ENCODE measurements around the gene GOSR1.
"Not testable (repeated sequence)": the region's sequence is repeated elsewhere in the genome, so short reads cannot be mapped to it uniquely, and the experiment has no call there.

Gene GOSR1

GRCh38 chr17:30573603-30574175 is 96.5 kb downstream of the GOSR1 start:
- Histone ChIP-seq H3K4me1 (ENCODE audit: low read length) (no peaks in the 10 kb centered on the region), H3K79me2 (ENCODE audit: low read length) (no peaks in the 10 kb centered on the region), H3F3A (ENCODE audit: insufficient read depth, low read length) (no peaks in the 10 kb centered on the region), H3K9me2 (replicated peaks; ENCODE audit: insufficient read depth, low read length) (no peaks in the 10 kb centered on the region), H4K20me1 (ENCODE audit: insufficient read depth, low read length) (no peaks in the 10 kb centered on the region), H3K27ac (ENCODE audit: low read length) (no peak overlapping the region), H3K36me3 (replicated peaks; ENCODE audit: insufficient read depth, low read length) (no peaks in the 10 kb centered on the region), H3K9me3 (replicated peaks; ENCODE audit: insufficient read depth, low read length) (no peaks in the 10 kb centered on the region), H2AFZ (ENCODE audit: low read length) (no peak overlapping the region), H3K9ac (ENCODE audit: low read length) (no peak overlapping the region), H3K27me3 (replicated peaks; ENCODE audit: insufficient read depth, low read length) (no peaks in the 10 kb centered on the region), H3K4me3 (ENCODE audit: low read length) (no peak overlapping the region), H3K4me2 (ENCODE audit: low read depth, low read length) (no peak overlapping the region)
- no peak for TF ChIP-seq EZH2 (optimal IDR thresholded peaks at IDR 0.05; ENCODE audit: low read depth, low read length)
- TF ChIP-seq EZH2phosphoT487 (IDR thresholded peaks at IDR 0.05; ENCODE audit: low read length): no peak
- TF ChIP-seq, protein P1, sequence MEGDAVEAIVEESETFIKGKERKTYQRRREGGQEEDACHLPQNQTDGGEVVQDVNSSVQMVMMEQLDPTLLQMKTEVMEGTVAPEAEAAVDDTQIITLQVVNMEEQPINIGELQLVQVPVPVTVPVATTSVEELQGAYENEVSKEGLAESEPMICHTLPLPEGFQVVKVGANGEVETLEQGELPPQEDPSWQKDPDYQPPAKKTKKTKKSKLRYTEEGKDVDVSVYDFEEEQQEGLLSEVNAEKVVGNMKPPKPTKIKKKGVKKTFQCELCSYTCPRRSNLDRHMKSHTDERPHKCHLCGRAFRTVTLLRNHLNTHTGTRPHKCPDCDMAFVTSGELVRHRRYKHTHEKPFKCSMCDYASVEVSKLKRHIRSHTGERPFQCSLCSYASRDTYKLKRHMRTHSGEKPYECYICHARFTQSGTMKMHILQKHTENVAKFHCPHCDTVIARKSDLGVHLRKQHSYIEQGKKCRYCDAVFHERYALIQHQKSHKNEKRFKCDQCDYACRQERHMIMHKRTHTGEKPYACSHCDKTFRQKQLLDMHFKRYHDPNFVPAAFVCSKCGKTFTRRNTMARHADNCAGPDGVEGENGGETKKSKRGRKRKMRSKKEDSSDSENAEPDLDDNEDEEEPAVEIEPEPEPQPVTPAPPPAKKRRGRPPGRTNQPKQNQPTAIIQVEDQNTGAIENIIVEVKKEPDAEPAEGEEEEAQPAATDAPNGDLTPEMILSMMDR (IDR thresholded peaks at IDR 0.05; ENCODE audit: low read length): no peak
- no peak for DNase-seq

GRCh38 chr17:30574309-30574708 is 97.1 kb downstream of the GOSR1 start:
- not testable (repeated sequence) for H3K4me1 ChIP-seq (ENCODE audit: low read length); H3K9me3 ChIP-seq (replicated peaks; ENCODE audit: insufficient read depth, low read length); H3K4me3 ChIP-seq (ENCODE audit: low read length)

DNA sequence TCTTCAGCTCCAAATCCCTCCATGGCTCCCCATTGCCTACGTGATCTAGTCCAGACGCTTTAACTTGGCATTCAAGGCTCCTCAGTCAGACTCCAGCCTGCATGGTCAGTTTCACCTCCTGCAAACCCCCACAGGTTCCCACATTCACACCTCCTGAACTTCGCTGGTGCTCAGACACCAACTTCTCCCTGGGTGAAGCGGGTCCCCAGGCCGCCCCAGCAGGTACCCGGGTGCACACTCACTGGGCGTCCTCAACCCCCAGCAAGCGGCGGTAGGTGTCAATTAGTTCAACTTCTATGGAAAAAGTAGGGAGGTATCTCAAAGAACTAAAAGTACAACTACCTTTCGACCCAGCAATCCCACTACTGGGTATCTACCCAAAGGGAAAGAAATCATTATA is 97.6 kb downstream of the GOSR1 start:
- not testable (repeated sequence) for H3K9me3 ChIP-seq (replicated peaks; ENCODE audit: insufficient read depth, low read length); H3K4me3 ChIP-seq (ENCODE audit: low read length); H3K27me3 ChIP-seq (replicated peaks; ENCODE audit: insufficient read depth, low read length); H4K20me1 ChIP-seq (ENCODE audit: insufficient read depth, low read length); H3K27ac ChIP-seq (ENCODE audit: low read length); H3K36me3 ChIP-seq (replicated peaks; ENCODE audit: insufficient read depth, low read length); H3K4me2 ChIP-seq (ENCODE audit: low read depth, low read length); H3K9ac ChIP-seq (ENCODE audit: low read length); H3F3A ChIP-seq (ENCODE audit: insufficient read depth, low read length); H3K4me1 ChIP-seq (ENCODE audit: low read length); DNase-seq; H3K9me2 ChIP-seq (replicated peaks; ENCODE audit: insufficient read depth, low read length); H3K79me2 ChIP-seq (ENCODE audit: low read length); H2AFZ ChIP-seq (ENCODE audit: low read length)

More at GRCh38 chr17:30574309-30574708, 97.1 kb downstream of the GOSR1 start:
- H3K9me2 ChIP-seq (replicated peaks; ENCODE audit: insufficient read depth, low read length); H3K79me2 ChIP-seq (ENCODE audit: low read length); H3F3A ChIP-seq (ENCODE audit: insufficient read depth, low read length); H2AFZ ChIP-seq (ENCODE audit: low read length); H4K20me1 ChIP-seq (ENCODE audit: insufficient read depth, low read length); H3K27me3 ChIP-seq (replicated peaks; ENCODE audit: insufficient read depth, low read length); DNase-seq; H3K27ac ChIP-seq (ENCODE audit: low read length); H3K36me3 ChIP-seq (replicated peaks; ENCODE audit: insufficient read depth, low read length); H3K9ac ChIP-seq (ENCODE audit: low read length); H3K4me2 ChIP-seq (ENCODE audit: low read depth, low read length): not testable (repeated sequence)

GRCh38 chr17:30575648-30576325 is 98.6 kb downstream of the GOSR1 start:
- H3K4me3 ChIP-seq (ENCODE audit: low read length); DNase-seq; H3K27me3 ChIP-seq (replicated peaks; ENCODE audit: insufficient read depth, low read length); H4K20me1 ChIP-seq (ENCODE audit: insufficient read depth, low read length); H3K79me2 ChIP-seq (ENCODE audit: low read length); H3F3A ChIP-seq (ENCODE audit: insufficient read depth, low read length); H2AFZ ChIP-seq (ENCODE audit: low read length); H3K4me2 ChIP-seq (ENCODE audit: low read depth, low read length); H3K27ac ChIP-seq (ENCODE audit: low read length); H3K9me2 ChIP-seq (replicated peaks; ENCODE audit: insufficient read depth, low read length); H3K36me3 ChIP-seq (replicated peaks; ENCODE audit: insufficient read depth, low read length); H3K9ac ChIP-seq (ENCODE audit: low read length); H3K4me1 ChIP-seq (ENCODE audit: low read length); H3K9me3 ChIP-seq (replicated peaks; ENCODE audit: insufficient read depth, low read length): not testable (repeated sequence)
